ENCODE results near the gene DOK6.

The DOK6 gene

DNA sequence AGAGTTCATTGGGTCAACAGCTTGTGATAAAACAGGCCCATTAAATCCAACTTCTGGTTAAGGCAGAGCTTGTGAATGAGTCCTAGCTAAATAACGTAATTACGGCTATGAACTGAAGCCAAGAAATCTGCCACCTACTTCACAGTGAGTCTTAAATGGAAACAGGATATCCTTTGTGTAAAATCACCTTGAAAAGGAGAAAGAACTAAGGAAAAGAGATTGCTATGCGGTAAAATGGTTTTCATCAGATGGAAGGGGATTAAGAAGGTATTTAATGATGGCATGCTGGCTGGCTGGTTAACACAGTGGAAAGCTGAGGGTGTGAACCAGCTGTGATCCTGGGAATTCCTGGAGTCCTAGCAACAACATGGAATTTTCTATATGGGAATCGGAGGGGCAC, 156.6 kb downstream of the DOK6 start:
- DNase-seq, result no peak

DNA sequence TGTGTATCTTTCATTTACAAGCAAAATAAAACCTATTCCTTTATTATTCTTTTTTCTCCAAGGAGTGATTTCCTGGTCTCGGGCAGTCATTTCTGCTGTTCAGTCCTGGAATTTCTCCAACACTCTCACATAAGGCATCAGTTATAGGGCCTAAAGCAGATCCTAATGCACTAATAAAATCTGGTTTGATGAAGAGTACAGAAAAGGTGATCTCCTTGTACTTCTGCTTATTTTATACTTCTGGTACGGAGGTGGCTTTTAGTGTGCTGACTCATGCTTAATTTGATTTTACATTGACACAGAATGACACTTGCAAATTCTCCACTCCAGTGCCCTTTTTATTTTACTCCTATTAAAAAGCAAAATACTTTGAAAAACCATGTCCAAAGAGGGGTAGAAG, 157.4 kb downstream of the DOK6 start:
- no peak for DNase-seq

DNA sequence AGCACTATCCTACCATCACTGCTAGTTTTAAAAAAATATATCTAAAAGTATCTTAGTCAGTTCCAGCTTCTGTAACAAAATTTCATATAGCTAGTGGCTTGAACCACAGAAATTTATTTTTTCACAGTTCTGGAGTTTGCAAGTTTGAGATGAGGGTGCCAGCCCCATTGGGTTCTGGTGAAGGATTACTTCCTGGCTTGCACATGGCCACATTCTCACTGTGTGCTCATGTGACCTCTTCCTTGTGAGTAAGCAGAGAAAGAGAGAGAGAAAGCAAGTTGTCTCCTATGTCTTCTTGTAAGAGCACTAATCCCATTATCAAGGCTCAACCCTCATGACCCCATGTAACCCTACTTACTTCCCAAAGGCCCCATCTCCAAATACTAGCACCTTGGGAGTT, 158.9 kb downstream of the DOK6 start:
- DNase-seq, result no peak

DNA sequence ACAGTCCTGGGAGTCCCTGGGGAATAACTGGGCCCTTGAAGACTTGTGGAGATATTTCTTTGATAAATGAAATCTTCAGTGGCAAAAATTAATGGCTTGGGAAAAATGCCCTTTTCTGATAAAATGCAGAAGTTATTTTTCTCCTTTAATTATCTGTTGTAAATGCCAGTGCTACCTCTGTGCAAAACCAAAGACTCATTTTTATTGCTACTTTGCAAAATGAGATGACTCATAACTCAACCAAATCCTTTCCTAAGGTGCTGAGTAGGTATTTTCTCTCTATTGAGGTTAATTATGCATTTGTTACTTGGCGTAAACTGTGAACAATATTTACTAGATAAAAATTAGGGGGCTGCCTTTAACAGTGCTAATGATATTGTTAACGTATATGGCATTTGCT, 163.9 kb downstream of the DOK6 start:
- DNase-seq, result no peak

DNA sequence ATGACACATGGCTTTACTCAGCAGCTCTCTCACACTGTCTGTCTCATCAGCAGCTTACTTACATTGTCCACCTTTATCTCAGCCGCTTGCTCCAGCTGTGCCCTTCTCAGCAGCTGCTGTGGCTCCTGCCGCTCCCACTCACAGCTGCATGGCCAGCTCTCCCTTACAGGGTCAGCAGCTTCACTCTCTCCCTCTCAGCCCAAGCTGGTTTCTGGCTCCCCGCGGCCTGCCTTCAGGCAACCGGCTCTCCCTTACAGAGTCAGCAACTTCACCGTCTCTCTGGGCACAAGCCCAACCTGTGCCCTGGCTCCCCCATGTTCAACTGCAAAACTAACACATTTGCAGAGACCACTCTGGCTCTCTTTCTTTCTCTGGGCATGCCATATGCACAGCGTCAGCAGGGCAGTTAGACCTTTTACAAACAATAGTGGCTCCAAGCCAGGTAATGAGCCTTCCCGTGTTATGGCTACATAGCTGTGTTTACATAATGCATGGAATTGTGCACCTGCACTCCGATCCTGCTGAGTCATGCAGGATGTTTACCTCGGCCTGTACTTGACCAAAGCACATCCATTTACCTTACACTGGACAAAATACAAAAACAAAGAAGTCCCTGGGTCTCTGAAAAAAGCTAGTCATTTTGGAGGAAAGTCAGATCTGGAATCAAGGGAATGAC, 167.3 kb downstream of the DOK6 start:
- DNase-seq, result no peak

DNA sequence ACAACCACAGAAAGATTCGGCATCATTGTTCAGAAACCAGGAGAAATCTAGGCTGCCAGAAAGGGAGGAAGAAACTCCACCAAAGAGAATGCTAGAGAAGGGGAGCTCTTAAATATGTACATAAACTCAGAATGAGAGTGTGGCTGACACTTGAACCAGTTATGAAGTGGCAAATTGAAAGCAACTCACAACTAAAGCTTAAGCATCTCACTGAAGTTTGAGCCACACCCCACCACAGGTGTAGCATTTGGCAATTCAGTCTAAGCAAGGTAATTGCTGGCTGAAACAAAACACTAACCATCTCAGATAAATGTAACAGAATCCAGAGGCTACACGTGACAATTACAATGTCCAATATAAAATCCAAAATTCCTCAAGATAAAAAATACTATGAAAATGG, 168.4 kb downstream of the DOK6 start:
- DNase-seq, result no peak

DNA sequence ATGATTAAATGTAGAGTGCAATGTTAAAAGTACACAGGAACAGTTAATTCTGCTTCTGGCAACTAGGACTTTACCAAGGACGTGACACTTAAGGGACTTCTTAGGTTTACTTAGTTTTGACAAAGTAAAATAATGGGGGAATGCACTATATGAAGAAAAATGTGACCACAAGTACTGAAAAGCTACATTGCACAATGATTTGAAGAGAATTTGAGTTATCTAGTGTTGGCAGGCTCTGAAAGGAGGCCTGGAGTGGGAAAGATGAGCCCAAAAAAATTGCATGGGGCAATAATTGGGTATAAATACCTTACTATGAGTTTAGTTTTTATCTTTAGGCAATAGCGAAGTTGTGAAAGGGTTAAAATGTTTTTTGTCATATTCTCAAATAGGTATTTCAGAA, 173.7 kb downstream of the DOK6 start:
- no peak for DNase-seq

DNA sequence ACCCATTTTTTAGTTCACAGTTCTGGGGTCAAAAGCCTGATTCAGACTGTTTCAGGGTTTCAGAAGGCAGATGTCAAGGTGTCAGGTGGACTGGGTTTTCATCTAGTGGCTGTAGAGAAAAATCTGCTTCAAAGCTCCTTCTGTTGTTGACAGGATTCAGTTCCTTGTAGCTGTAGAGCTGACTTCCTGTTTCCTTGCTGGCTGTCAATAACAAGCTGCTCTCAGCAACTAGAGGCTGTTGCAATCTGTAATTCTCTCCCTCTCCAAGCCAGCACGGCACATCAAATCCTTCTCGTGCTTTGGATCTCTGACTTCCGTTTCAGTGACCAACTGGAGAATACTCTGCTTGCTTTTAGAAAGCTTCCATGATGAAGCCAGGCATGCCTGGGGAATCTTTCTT, 179.4 kb downstream of the DOK6 start:
- no peak for DNase-seq

DNA sequence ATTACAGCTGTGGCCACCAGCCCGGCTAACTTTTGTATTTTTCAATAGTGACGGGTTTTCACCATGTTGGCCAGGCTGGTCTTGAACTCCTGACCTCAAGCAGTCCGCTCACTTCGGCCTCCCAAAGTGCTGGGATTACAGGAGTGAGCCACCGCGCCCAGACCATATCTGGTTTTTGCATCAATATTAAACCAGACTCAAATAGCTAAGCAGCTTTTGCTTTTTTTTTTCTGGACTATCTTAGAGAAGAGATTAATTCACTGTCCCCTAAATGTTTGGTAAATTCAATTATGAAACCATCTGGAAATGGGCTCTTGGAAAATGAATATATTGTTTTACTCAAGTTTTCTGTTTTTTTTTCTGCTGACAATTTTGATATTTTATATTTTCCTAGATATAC, 183.7 kb downstream of the DOK6 start:
- DNase-seq, result no peak

DNA sequence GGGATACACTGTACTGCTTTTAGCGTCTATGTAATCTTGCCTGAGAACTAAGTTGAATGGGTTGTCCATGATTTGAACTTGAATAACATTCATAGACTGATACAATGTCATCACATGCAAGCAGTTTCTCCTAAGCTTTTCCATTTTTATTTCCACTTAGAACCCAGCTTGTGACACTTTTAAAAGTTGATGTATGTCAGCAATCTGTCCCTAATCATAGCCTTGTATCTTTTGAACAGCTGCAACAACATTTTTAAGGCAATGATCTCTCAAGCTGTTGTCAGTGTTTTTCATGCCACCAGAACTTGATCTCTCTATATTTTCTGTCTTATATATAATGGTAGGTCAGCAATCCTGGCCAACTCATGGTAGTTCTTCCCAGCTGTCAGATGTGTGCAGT, 185.0 kb downstream of the DOK6 start:
- DNase-seq, result no peak

DNA sequence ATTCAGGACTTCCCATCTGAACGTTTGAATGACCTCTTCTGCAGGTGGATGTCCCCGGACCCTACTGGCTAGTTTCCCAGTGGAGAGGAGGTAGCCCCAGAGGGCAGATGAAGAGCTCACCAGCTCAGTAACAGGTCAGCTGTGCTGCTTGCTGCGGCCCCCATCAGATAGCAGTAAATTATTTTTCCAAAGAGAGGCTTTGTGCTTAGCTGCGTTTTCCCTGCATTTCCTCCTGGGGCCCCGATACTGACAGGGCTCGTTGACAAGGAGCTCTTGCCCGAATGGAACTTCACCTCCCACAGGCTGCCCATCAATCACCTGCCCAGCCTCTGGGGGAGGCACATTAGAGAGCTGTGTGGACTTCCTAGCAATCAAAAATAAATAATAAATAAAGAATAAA, 185.8 kb downstream of the DOK6 start:
- DNase-seq, result no peak

DNA sequence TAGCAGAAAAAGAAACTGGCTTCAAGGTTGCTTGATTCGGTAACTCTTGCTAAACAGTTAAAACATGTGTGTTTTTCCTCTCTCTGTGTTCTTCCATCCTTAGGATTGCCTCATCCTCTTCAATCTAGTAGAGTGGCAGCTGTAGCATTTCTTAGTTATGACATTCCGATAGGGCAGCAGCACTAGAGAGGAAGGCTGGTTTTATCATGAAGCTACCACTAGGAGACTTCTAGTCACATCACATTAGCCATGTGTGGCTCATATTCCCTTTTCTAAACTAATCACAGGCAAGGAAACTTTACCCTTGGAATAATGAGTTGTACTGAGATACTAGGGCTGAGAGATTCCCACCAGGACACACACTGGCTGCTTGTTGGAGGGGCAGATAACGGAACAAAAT, 187.6 kb downstream of the DOK6 start:
- no peak for DNase-seq

DNA sequence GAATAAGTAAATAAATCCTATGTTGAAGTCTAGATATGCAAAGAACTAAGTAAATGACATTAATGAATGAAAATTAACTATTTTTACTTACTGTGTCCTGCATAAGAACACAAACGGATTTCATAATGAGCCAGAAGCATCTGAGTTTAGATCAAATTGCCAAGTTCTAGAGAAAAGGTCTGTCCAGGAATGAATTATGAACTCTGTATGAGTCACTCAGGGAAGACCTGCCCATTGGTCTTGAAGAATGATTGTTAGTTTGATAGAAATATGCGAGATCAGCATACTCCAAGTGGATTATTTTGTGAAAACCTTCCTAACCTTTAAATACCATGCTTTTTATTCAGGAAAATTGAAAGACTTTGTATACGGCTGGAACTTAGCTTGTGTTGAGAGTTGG, 189.5 kb downstream of the DOK6 start:
- DNase-seq, result no peak

DNA sequence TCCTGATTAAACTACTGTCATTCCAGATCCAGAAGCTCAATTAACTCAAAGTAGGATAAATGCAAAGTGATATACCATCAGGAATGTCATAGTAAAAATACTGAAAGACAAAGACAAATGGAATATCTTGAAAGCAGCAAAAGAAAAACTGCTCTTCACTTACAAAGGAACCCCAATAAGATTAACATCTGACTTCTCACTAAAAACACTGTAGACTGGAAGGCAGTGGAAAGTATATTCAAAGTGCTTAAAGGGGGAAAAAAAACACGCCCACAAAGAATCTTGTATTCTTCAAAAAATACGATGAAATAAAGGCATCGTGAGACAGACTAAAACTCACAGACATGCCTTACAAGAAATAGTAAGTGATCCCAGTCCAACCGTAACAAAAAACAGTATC, 195.7 kb downstream of the DOK6 start:
- no peak for DNase-seq

DNA sequence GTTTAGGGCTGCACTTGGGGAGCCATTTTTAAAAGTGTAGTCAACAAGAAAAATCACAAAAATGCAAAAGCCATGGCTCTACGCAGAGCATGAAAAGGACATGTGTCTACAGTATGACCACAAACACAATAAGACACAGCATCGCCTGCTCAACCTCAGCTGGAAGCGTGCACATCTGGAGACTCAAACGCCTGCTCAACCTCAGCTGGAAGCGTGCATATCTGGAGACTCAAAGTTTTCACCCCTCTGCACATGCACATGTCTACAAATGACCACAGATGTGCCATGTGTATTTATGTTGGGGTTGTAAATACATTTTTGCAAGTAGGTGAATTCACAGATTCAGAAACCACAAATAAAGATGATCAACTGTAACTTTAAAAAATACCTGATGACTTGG, 196.9 kb downstream of the DOK6 start:
- DNase-seq, result no peak

DNA sequence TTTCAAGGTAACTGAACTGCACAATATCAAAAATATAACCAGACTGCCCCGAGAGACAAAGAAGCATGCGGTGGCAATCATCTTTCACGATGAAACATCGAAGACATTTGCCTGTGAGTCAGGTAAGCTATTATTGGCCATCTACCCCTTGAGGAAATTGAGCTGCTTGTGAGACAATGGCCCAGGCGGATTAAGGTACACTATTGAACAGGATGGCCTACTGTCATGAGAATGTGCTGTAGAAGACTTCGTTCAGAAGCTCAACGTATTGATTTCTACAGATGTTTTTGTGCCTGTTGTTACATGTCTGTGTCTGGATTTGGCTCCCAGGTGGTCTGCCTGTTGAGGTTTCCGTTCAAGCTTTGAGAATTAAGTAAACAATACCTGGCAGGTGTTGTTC, 198.7 kb downstream of the DOK6 start:
- DNase-seq, result peak; percentile 69

DNA sequence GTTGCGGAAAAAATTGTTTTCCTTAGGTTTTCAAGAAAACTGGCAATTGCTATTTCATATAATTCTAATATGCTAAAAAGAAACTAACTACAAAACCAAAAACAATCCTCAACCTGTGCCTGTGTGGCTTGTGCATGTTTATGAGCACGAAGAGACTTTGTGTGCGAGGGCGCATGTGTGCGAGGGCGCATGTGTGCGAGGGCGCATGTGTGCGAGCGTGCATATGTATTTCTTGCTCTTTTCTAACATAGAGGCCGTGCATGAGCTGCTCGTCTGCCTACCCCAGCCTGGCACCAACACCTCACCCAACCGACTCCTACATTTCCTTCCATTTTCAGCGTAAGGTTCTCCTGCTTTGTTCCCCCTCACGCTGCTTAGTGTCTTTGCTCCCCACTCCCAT, 211.6 kb downstream of the DOK6 start:
- no peak for DNase-seq

DNA sequence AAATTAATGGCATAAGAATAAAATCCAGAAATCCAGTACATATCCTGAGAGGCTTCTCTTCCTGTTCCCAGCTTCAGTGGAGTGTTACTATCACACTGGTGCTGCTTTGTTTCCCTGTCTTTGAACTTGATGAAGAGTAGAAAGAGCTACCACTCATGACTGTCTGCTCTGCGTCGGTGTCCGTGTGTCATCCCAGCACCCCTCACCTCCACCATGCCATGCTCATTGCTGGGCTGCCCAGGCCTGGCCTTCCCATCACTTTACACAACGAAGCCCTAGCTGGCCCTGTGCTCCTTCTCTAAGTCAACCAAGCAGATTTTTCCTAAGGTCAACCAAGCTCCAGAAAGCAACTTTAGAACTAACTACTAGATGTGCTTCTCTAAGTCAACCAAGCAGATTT, 215.4 kb downstream of the DOK6 start:
- DNase-seq, result no peak

DNA sequence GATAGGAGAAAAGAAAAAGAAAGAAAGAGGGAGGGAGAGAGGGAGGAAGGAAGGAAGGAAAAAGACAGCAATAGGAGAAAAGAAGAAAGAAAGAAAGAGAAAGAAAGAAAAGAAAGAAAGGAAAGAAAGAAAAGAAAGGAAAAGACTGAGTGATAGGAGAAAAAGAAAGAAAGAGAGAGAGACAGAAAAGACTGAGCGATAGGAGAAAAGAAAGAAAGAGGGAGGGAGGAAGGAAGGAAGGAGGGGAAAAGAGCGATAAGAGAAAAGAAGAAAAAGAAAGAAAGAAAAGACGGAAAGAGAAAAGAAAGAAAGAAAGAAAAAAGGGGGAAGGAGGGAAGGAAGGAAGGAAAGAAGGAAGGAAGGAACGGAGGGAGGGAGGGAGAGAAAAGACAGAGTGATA, 216.7 kb downstream of the DOK6 start:
- no peak for DNase-seq

DNA sequence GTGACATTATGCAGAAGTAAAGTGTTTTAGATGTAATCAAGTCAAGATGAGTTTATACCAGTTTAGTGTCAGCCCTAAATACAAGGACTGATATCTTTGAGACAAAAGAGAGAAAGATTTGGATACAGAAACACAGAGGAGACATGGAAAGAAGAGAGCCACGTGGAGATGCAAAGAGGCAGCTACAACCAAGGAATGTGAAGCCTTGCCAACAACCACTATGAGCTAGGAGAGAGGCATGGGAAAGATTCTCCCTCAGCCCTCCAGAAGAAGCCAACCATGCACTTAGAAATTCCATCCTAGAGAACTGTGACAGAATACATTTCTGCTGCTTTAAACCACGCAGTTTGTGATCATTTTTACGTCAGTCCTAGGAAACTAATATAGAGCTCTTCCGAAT, 217.2 kb downstream of the DOK6 start:
- no peak for DNase-seq

DNA sequence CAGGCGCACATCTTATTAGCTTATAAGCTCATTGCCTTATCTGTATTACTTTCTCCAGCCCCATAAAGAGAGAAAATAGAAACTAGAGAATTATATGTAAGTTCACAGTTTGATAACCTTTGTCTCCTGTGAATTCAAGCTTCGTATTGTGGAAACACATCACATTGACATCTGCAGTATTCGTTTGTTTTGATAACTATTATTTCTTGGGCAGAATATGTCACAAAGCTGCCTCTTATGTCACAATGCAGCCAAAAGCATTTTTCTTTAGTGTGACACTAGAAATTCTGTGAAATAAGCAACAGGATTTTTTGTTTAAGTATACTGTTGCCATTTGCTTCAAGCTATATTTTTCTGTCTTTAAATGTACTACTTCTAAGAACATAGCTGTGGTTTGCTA, 221.5 kb downstream of the DOK6 start:
- no peak for DNase-seq

DNA sequence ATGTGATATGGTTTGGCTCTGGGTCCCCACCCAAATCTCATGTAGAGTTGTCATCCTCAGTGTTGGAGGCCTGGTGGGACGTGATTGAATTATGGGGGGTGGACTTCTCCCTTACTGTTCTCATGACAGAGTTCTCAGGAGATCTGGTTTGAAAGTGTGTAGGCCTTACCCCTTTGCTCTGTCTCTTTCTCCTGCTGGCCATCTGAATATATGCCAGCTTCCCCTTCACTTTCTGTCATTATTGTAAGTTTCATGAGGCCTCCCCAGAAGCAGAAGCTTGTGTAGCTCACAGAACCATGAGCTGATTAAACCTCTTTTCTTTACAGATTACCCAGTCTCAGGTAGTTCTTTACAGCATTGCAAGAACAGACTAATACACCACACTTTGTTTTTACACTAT, 222.3 kb downstream of the DOK6 start:
- DNase-seq, result no peak

DNA sequence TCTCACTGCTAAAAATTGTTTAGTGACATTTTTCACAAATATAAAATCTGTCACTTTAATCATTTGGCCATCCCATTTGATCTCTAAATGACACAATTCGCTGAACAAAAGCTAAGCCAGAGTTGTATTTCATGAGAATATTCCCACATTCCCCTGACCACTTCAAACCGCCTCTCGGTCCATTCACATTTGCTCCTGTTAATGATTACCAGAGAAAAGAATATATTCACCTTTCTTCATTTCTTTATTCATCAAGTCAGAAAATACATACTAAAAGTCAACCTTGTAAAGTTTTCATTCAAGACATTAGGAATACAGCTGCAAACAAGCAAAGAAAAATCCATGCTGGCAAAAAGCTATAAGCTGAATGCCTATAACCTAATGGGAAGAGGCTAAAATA, 225.5 kb downstream of the DOK6 start:
- no peak for DNase-seq

DNA sequence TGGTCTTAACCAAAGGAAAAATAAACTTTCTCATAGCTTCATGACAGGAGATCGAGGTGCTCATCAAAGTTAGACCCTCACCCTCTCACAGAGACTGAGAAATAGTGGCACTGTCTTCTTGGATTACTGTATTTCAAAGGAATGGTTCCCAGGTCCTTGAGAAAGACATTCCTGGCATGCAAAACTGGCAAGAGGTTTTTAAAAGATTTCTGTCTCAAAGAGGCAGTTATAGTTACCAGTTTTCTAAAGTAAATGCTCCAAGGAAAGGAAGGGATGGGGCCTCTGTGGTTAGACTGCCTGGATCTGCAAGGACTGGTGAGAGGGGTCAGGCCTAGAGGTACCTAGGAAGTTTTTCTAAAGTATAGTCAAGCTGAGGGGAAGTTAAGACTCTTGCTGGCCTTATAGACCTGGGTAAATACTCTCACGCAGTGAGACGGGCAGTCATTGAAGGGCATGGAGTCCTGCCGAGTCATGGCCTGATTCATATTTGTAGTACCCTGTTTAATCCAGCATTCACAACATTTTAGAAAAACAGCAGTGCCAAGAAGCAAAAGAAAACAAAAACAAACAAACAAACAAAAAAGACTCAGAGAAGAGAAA, 226.1 kb downstream of the DOK6 start:
- no peak for DNase-seq

DNA sequence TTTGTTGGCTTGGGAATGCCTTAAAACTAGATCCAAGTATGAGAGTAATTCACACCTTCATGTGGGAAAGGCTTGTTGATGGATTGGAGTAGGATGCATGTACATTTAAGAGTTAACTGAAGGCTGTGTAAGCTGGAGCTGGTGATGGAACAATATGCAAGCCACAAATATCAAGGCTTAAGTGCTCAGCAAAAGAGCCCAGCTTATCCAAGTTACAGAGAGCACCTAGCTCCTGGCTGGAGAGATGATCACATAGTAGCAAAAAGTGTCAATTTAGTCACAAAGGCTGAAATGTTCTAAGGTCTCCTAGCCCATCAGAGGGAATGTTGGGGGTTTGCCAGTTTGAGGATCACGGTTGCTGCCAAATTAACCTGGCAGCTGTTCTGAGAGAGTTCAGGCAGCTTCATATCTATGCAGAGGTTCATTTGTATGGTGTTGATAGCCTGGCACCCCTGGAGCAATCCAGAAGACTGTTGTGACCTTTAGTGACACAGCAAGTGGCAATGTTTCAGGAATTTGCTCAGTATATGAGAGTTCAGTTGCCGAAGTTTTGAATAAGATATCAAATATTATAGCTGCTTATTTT, 228.2 kb downstream of the DOK6 start:
- DNase-seq, result no peak

Data from NCI-H2081 treated with DMSO at 0.1 percent for 48 hours (cell line).